HG02840 (cell line): ENCODE data around the gene DNAH8.
"Not testable (repeated sequence)": the region's sequence is repeated elsewhere in the genome, so short reads cannot be mapped to it uniquely, and the experiment has no call there.

Experiments
- ATAC-seq: cut with Tn5 transposase; IDR thresholded peaks from one replicate; pipeline ENCODE4 v1.9.1; 2021; ENCODE audit warnings: mild to moderate bottlenecking, moderate library complexity, moderate number of reproducible peaks; ENCODE audit not compliant: unreplicated experiment, low FRiP score

The DNAH8 gene

GRCh38 chr6:38715016-38715689, at the start of gene DNAH8:
DNAH8 (plus strand) TSS chr6:38715311; CDS start chr6:38722810, 7,499 bp downstream.
- ATAC-seq = no peak

- ATAC-seq = peak; percentile 81
Measured at GRCh38 chr6:38671885-38672467, 43.1 kb upstream of the DNAH8 start.

GRCh38 chr6:38673397-38674165, 41.5 kb upstream of the DNAH8 start:
- no peak for ATAC-seq

GRCh38 chr6:38676236-38676973, 38.7 kb upstream of the DNAH8 start:
- no peak for ATAC-seq

- ATAC-seq = no peak
Measured at GRCh38 chr6:38676974-38677544, 38.1 kb upstream of the DNAH8 start.

GRCh38 chr6:38678178-38678760, 36.8 kb upstream of the DNAH8 start:
- ATAC-seq = no peak

GRCh38 chr6:38679668-38680067, 35.4 kb upstream of the DNAH8 start:
- no peak for ATAC-seq

- no peak for ATAC-seq
Measured at GRCh38 chr6:38681850-38682249, 33.3 kb upstream of the DNAH8 start.

GRCh38 chr6:38684237-38684636, 30.9 kb upstream of the DNAH8 start:
- no peak for ATAC-seq

- ATAC-seq = no peak
Measured at GRCh38 chr6:38684904-38685303, 30.2 kb upstream of the DNAH8 start.

- ATAC-seq = no peak
Measured at GRCh38 chr6:38686270-38687042, 28.7 kb upstream of the DNAH8 start.

- ATAC-seq = no peak
Measured at GRCh38 chr6:38687043-38687353, 28.1 kb upstream of the DNAH8 start.

- ATAC-seq = no peak
Measured at GRCh38 chr6:38687549-38687948, 27.6 kb upstream of the DNAH8 start.

- no peak for ATAC-seq
Measured at GRCh38 chr6:38688579-38689087, 26.5 kb upstream of the DNAH8 start.

- no peak for ATAC-seq
Measured at GRCh38 chr6:38695227-38695900, 19.7 kb upstream of the DNAH8 start.

GRCh38 chr6:38695933-38696332, 19.2 kb upstream of the DNAH8 start:
- ATAC-seq = no peak

GRCh38 chr6:38696345-38696744, 18.8 kb upstream of the DNAH8 start:
- no peak for ATAC-seq

GRCh38 chr6:38697846-38698245, 17.3 kb upstream of the DNAH8 start:
- ATAC-seq = no peak

GRCh38 chr6:38699702-38700101, 15.4 kb upstream of the DNAH8 start:
- not testable (repeated sequence) for ATAC-seq
